Posterior cingulate gyrus (tissue), 11 donors: Measurements from ENCODE around the gene MYO18B.

ENCODE experiments used
- DNase-seq, 10 donors: peaks; one replicate each; pipeline versions ENCODE4 v3.0.0 to v3.0.0-alpha.2; 2020 to 2021; ENCODE audit warnings: mixed read lengths in 3 of 10
- intact Hi-C: fragments of 100-400 bp; cut with DNase I; formaldehyde crosslinking; loops from one replicate; pipeline ENCODE4 v1.15.1; 2023

The MYO18B gene

GRCh38 chr22:25709758-25710157, 32.2 kb upstream of the MYO18B start:
- intact Hi-C loops, result loop anchor here (10.0 kb wide), 1 partner anchor 55 kb away; no protein-coding TSS in a partner anchor

GRCh38 chr22:25710501-25710900, 31.5 kb upstream of the MYO18B start:
- intact Hi-C loops, result no loop called here
- DNase-seq, result no peak

More at GRCh38 chr22:25709758-25710157, 32.2 kb upstream of the MYO18B start:
- no peak for DNase-seq

- intact Hi-C loops, result no loop called here
- no peak for DNase-seq
These were observed 30.5 kb upstream of the MYO18B start for GRCh38 chr22:25711491-25711890.

- no peak for DNase-seq
- intact Hi-C loops, result no loop called here
These were observed 29.2 kb upstream of the MYO18B start for GRCh38 chr22:25712661-25713400.

- intact Hi-C loops, result no loop called here
- no peak for DNase-seq
These were observed 27.9 kb upstream of the MYO18B start for GRCh38 chr22:25714070-25714469.

- no peak for DNase-seq
- intact Hi-C loops, result no loop called here
These were observed 27.2 kb upstream of the MYO18B start for GRCh38 chr22:25714739-25715138.

- DNase-seq, result no peak
- intact Hi-C loops, result no loop called here
These were observed 25.4 kb upstream of the MYO18B start for GRCh38 chr22:25716637-25717036.

- DNase-seq, result peak in 1 of 10 donors; percentile 44
- intact Hi-C loops, result no loop called here
These were observed 23.7 kb upstream of the MYO18B start for GRCh38 chr22:25718135-25718840.

- peak in 1 of 10 donors; percentile 51 for DNase-seq
- intact Hi-C loops, result no loop called here
These were observed 19.8 kb upstream of the MYO18B start for GRCh38 chr22:25722223-25722622.

GRCh38 chr22:25722626-25723025, 19.4 kb upstream of the MYO18B start:
- no peak for DNase-seq

GRCh38 chr22:25726241-25726640, 15.7 kb upstream of the MYO18B start:
- intact Hi-C loops, result no loop called here

More at GRCh38 chr22:25722626-25723025, 19.4 kb upstream of the MYO18B start:
- intact Hi-C loops, result no loop called here

GRCh38 chr22:25728071-25728470, 13.9 kb upstream of the MYO18B start:
- intact Hi-C loops, result no loop called here

More at GRCh38 chr22:25726241-25726640, 15.7 kb upstream of the MYO18B start:
- DNase-seq, result no peak

GRCh38 chr22:25729016-25729995, 12.7 kb upstream of the MYO18B start:
- DNase-seq, result peak in 1 of 10 donors; percentile 55
- intact Hi-C loops, result no loop called here

More at GRCh38 chr22:25728071-25728470, 13.9 kb upstream of the MYO18B start:
- peak in 1 of 10 donors; percentile 57 for DNase-seq

GRCh38 chr22:25735650-25736049, 6.3 kb upstream of the MYO18B start:
- no peak for DNase-seq
- intact Hi-C loops, result no loop called here

- DNase-seq, result no peak
- intact Hi-C loops, result no loop called here
These were observed 5.5 kb upstream of the MYO18B start for GRCh38 chr22:25736378-25737011.

- no peak for DNase-seq
- intact Hi-C loops, result no loop called here
These were observed 2.2 kb upstream of the MYO18B start for GRCh38 chr22:25739659-25740344.

GRCh38 chr22:25742918-25743708, 1.1 kb downstream of the MYO18B start:
- intact Hi-C loops, result no loop called here
- no peak for DNase-seq

- intact Hi-C loops, result no loop called here
- DNase-seq, result no peak
These were observed 2.7 kb downstream of the MYO18B start for GRCh38 chr22:25744694-25745093.
